HG02588 (cell line): ENCODE data around the gene ATG4B.
A peak's percentile ranks its signal among the peaks of the same experiment; 100 is the strongest.

ENCODE experiments used
- ATAC-seq: cut with Tn5 transposase; IDR thresholded peaks from one replicate; pipeline ENCODE4 v1.9.1; 2021; ENCODE audit warnings: mild to moderate bottlenecking, moderate library complexity; ENCODE audit not compliant: unreplicated experiment

Gene ATG4B

GRCh38 chr2:241680827-241681599 is 43.5 kb downstream of the ATG4B start:
- no peak for ATAC-seq

DNA sequence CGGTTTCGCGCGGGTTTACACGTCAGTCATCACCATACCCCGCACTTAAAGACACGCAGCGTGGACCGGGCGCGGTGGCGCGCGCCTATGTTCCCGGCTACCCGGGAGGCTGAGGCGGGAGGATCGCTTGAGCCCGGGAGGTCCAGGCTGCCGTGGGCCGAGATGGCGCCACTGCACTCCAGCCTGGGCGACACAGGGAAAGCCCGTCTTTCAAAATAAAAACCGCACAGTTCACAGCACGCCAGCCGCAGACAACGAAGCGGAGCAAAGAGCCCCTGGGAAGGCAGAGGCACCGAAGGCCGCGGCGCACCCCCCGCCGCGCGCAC is 48.8 kb downstream of the ATG4B start:
- ATAC-seq = peak; percentile 14

- ATAC-seq = peak; percentile 93
Measured at GRCh38 chr2:241686650-241687425, 49.3 kb downstream of the ATG4B start, which contains the start of gene DTYMK. Gene DTYMK, minus strand, starts transcription at chr2:241686815. Its CDS starts 32 bp downstream, at chr2:241686783.

GRCh38 chr2:241689306-241689705 is 51.8 kb downstream of the ATG4B start:
- no peak for ATAC-seq

- no peak for ATAC-seq
Measured at GRCh38 chr2:241690202-241690717, 52.8 kb downstream of the ATG4B start.

GRCh38 chr2:241692448-241692847 is 55.0 kb downstream of the ATG4B start:
- ATAC-seq = no peak

- ATAC-seq = no peak
Measured at GRCh38 chr2:241695651-241696050, 58.2 kb downstream of the ATG4B start.

GRCh38 chr2:241701149-241701398 is 63.6 kb downstream of the ATG4B start:
- ATAC-seq = no peak

- ATAC-seq = peak; percentile 52
Measured at GRCh38 chr2:241701399-241702154, 64.1 kb downstream of the ATG4B start, which contains the start of gene ING5. Gene ING5, plus strand, starts transcription at chr2:241702039. Its CDS starts 27 bp downstream, at chr2:241702066.

DNA sequence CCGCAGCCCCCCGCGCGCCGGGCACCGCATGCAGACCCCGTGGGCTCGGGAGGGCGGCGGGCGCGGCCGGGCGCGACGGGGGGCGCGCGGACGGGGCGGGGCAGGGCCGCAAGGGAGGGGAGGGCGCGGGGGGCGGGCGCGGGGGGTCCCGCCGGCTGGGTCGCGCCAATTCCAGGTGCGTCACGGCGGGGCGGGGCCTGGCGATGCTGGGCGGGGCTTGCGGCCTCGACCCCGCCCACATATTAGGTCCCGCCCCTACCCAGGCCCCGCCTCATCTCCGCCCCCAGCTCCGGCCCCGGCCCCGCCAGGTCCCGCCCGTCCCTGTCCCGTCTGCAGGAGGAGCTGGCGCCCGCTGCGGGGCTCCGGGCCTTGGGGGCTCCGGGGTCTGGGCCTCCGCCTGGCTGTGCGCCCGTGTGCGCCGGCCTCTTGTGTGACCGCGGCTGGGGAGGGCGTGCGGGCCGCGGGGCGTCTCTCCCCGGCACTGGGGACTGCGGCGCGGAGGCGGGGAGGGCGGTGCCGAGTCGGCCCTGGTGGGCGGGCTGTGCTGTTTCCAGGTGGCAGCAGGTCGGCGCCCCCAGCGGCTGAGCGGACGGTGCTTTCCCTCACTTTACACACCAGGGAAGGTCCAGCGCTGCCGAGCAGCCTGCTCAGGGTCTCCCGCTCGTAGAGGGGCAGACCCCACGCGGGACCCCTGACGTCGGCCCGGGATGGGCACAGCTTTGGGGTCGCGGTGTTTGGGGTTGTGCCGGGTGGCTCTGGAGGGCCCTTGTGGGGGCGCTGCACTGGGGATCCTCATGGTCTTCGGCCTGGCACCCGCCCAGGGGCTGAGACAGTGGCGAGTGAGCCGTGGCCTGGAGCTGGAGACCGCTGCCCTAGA is 64.9 kb downstream of the ATG4B start:
- peak; percentile 61 for ATAC-seq

- no peak for ATAC-seq
Measured at GRCh38 chr2:241703032-241703604, 65.6 kb downstream of the ATG4B start.

GRCh38 chr2:241706537-241706936 is 69.0 kb downstream of the ATG4B start:
- ATAC-seq = no peak

GRCh38 chr2:241708879-241709278 is 71.4 kb downstream of the ATG4B start:
- no peak for ATAC-seq

- no peak for ATAC-seq
Measured at GRCh38 chr2:241719093-241719492, 81.6 kb downstream of the ATG4B start.

DNA sequence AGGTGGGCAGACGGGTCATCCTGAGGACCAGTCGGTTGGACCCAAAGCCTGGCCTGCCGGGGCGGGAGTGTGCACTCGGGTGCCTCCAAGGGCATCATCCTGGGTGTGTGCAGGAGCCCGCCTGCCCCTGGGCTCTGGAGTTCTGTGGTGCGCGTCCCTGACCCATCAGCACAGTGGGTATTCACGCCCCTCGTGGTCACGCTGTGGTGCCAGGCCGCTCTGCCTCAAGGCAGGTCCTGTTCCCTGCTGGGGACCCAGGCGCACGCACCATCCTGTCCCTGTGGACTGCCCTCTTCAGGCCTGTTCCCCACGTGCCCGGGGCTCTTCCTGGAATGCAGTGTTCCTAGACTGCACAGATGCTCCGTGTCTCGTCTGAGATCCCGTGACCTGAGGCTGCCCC is 82.6 kb downstream of the ATG4B start:
- ATAC-seq = no peak

DNA sequence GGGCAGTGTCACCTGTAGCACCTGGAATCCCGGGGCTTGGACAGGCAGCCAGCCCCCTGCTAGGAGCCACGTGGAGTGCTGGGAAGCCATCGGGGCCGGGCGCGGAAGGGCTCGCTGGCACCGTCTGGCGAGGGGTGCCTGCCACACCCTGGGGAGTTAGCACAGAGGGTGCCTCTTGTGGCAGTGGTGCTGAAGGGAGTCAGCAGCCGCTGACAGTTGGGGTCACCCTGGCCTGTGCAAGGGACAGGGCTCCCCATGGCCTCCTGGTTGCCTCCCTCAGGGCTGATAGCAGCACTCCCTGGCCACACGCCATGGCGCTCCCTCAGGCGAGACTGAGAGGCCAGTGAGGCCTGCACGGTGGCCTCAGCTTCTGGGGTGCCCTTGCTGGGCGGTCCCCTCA is 83.1 kb downstream of the ATG4B start:
- no peak for ATAC-seq

GRCh38 chr2:241721852-241722251 is 84.4 kb downstream of the ATG4B start:
- no peak for ATAC-seq

DNA sequence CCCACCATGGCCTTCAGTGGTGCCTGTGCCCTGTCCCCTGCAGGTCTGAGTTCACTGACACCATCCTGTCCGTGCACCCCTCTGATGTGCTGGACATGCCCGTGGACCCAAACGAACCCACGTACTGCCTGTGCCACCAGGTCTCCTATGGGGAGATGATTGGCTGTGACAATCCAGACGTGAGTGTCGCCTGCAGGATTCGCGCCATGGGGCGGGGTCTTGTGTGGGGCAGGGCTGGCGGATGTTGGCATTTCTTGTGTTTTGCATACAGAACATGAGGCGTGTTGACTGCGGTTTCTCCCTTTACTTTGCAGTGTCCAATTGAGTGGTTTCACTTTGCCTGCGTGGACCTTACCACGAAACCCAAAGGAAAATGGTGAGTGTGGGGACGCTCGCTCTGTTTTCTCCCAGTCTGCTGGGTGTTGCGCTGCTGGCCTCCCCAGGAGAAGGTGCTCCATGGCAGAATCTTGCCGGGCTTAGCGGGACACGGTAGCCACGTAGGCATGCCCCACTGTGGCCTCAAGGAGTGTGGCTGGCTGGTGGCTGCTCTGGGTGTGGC is 85.5 kb downstream of the ATG4B start:
- ATAC-seq = no peak
